Measurements from ENCODE around the gene NUP133.

Gene NUP133

DNA sequence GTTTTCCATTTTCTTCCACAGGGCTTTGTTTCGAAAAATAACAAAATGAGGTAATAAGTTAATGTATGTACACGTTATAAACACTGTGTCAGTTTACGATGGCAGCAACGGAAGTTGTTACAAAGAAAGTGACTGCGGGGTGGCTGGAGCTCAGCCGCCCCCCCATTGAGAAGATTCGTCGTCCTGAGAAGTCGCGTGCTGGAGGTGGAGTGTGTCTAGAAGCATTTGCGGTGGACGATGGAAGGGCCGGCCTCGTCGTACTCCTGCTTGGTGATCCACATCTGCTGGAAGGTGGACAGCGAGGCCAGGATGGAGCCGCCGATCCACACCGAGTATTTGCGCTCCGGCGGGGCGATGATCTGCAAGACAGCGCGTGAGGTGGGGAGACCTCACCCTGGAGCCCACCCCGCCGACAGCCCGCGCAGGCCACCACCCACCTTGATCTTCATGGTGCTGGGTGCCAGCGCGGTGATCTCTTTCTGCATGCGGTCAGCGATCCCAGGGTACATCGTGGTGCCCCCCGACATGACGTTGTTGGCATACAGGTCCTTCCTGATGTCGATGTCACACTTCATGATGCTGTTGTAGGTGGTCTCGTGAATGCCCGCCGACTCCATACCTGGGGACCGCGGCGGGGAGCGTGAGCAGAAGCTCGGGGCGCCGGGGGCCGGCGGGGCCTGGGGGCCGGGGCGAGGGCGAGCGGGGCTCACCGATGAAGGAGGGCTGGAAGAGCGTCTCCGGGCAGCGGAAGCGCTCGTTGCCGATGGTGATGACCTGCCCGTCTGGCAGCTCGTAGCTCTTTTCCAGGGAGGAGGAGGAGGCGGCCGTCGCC is 76.6 kb downstream of the NUP133 start:
- DNase-seq (ENCODE audit: low read depth in 1 of 2, low spot score in 1 of 2) = no peak
- no peak overlapping the region for H3K4me3 ChIP-seq (replicated peaks; ENCODE audit: insufficient read depth, low read length)
- H3K27me3 ChIP-seq (ENCODE audit: insufficient read depth, poor library complexity, severe bottlenecking) = peaks cover 45% of the 10 kb centered on the region
- TF ChIP-seq, protein P1, sequence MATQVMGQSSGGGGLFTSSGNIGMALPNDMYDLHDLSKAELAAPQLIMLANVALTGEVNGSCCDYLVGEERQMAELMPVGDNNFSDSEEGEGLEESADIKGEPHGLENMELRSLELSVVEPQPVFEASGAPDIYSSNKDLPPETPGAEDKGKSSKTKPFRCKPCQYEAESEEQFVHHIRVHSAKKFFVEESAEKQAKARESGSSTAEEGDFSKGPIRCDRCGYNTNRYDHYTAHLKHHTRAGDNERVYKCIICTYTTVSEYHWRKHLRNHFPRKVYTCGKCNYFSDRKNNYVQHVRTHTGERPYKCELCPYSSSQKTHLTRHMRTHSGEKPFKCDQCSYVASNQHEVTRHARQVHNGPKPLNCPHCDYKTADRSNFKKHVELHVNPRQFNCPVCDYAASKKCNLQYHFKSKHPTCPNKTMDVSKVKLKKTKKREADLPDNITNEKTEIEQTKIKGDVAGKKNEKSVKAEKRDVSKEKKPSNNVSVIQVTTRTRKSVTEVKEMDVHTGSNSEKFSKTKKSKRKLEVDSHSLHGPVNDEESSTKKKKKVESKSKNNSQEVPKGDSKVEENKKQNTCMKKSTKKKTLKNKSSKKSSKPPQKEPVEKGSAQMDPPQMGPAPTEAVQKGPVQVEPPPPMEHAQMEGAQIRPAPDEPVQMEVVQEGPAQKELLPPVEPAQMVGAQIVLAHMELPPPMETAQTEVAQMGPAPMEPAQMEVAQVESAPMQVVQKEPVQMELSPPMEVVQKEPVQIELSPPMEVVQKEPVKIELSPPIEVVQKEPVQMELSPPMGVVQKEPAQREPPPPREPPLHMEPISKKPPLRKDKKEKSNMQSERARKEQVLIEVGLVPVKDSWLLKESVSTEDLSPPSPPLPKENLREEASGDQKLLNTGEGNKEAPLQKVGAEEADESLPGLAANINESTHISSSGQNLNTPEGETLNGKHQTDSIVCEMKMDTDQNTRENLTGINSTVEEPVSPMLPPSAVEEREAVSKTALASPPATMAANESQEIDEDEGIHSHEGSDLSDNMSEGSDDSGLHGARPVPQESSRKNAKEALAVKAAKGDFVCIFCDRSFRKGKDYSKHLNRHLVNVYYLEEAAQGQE (IDR thresholded peaks at IDR 0.05; ENCODE audit: insufficient replicate concordance, low read depth) = no peak
- TF ChIP-seq GABPA (IDR thresholded peaks at IDR 0.05; ENCODE audit: low read depth) (no peak), CTCF (IDR thresholded peaks at IDR 0.05; ENCODE audit: insufficient read depth, low read length) (no peak), SPI1 (IDR thresholded peaks at IDR 0.05; ENCODE audit: borderline replicate concordance, low read depth) (no peak), POLR2AphosphoS5 (IDR thresholded peaks at IDR 0.05; ENCODE audit: low read depth) (no peak)
- H3K27ac ChIP-seq (replicated peaks) = no peak overlapping the region

DNA sequence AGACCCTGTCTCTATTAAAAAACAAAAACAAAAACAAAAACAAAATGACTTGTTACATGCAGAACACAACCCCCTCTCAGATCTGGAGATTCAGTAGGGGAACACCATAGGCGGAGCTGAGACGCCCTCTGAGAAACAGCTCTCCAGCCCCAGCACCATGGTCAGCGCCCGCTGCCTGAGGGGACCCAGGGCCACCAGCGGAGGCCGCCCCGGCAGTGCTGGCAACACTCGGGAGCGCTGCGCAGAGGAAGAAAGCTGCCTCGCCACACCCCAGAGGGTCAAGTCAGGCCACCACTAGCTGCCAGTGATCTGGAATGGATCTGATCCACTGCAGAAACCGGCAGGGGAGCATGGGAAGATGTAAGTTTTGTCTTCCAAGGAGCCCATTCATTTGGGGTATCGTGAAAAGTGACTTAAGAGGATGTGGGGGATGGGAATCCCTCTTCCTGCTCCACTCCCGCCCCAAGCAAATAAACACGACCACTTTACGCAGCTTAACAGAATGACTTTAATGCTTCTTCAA is 77.3 kb downstream of the NUP133 start:
- Histone ChIP-seq H3K27ac (replicated peaks) (no peak overlapping the region), H3K4me3 (replicated peaks; ENCODE audit: insufficient read depth, low read length) (no peak overlapping the region), H3K27me3 (ENCODE audit: insufficient read depth, poor library complexity, severe bottlenecking) (peaks cover 45% of the 10 kb centered on the region)
- peak in 1 of 2 experiments; percentile 34 for DNase-seq (ENCODE audit: low read depth in 1 of 2, low spot score in 1 of 2)
- TF ChIP-seq CTCF (IDR thresholded peaks at IDR 0.05; ENCODE audit: insufficient read depth, low read length) = no peak
- TF ChIP-seq, protein P1 (IDR thresholded peaks at IDR 0.05; ENCODE audit: insufficient replicate concordance, low read depth) = peak; percentile 98

DNA sequence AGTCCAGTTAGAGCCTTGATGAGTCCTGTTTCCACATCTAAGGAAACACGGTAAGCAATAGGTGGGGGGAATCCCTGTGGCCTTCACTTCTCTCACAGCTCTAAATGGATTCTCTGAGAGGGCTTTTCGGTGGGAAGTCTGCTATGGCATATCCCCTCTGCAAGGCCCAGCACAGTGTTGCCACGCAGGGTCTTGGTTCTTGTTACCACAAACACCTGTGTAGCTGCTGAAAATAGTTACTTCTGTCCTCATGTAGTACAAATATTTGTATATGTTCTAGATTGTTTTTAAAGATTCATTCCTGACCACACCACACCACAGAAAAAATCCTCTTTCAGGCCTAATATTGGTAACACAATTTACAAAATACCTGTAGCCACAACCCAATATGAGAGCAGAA is 79.9 kb downstream of the NUP133 start:
- no peak for DNase-seq (ENCODE audit: low read depth in 1 of 2, low spot score in 1 of 2)
- no peak overlapping the region for H3K27ac ChIP-seq (replicated peaks)
- no peak overlapping the region for H3K4me3 ChIP-seq (replicated peaks; ENCODE audit: insufficient read depth, low read length)
- TF ChIP-seq, protein P1 (IDR thresholded peaks at IDR 0.05; ENCODE audit: insufficient replicate concordance, low read depth) = no peak
- TF ChIP-seq POLR2AphosphoS5 (IDR thresholded peaks at IDR 0.05; ENCODE audit: low read depth) (no peak), CTCF (IDR thresholded peaks at IDR 0.05; ENCODE audit: insufficient read depth, low read length) (no peak)
- H3K27me3 ChIP-seq (ENCODE audit: insufficient read depth, poor library complexity, severe bottlenecking) = peaks cover 29% of the 10 kb centered on the region

Data from HL-60 (cell line).